IMR-90 (cell line): ENCODE data around the gene PRSS23. TPM values are rescaled to one million over a fixed set of nuclear protein-coding genes. Genes with fewer than 3 reads are reported as not detected.

Experiments
- ATAC-seq: fragments of 200-7000 bp; cut with Tn5 transposase; 2 replicates; pipeline ENCODE4 v1.9.1; 2020; ENCODE audit warnings: low read depth, mild to moderate bottlenecking, moderate library complexity
- BruUV-seq: library from RNA; stranded (reverse); fragments of 400-500 nt; replicated peaks from 2 replicates; lab custom pipeline; 2021; lab: Mats Ljungman, UMichigan
- CTCF ChIA-PET: fragments of 300-600 bp; formaldehyde crosslinking; extraction: SDS; loops from one replicate; lab custom pipeline; 2021; ENCODE audit warnings: antibody characterized with exemption; lab: Yijun Ruan, JAX
- POLR2A ChIA-PET: fragments of 300-600 bp; sonication (Branson Sonifier 250); formaldehyde crosslinking; loops from one replicate; lab custom pipeline; 2022; ENCODE audit warnings: antibody characterized with exemption; ENCODE audit not compliant: unreplicated experiment; lab: Charles Lee
- DNase-seq: peaks from one replicate; pipeline ENCODE4 v3.0.0; 2013
- H2AFZ ChIP-seq: replicated peaks from 2 replicates; pipeline ENCODE3; 2013; ENCODE audit warnings: low read length, mild to moderate bottlenecking; ENCODE audit not compliant: poor library complexity
- H2AK5ac ChIP-seq: 2 replicates; pipeline ENCODE4 v1.6.1; 2013; ENCODE audit warnings: low read depth, low read length, inconsistent platforms
- H2AK9ac ChIP-seq: replicated peaks from 2 replicates; pipeline ENCODE3; 2013; ENCODE audit warnings: mild to moderate bottlenecking, low read depth, low read length, moderate library complexity; ENCODE audit not compliant: poor library complexity
- H2BK120ac ChIP-seq: 2 replicates; pipeline ENCODE4 v1.6.1; 2013; ENCODE audit warnings: low read depth, low read length, inconsistent platforms
- H2BK15ac ChIP-seq: 3 replicates; pipeline ENCODE4 v1.6.1; 2013; ENCODE audit warnings: low read depth, low read length, inconsistent platforms
- H2BK20ac ChIP-seq: 2 replicates; pipeline ENCODE4 v1.6.1; 2013; ENCODE audit warnings: low read depth, mild to moderate bottlenecking, inconsistent platforms, low read length, moderate library complexity
- H2BK5ac ChIP-seq: 2 replicates; pipeline ENCODE4 v1.6.1; 2013; ENCODE audit warnings: mild to moderate bottlenecking, low read depth, low read length, inconsistent platforms; ENCODE audit not compliant: poor library complexity, severe bottlenecking
- H3K14ac ChIP-seq: replicated peaks from 2 replicates; pipeline ENCODE4 v1.6.1; 2013; ENCODE audit warnings: low read depth, low read length, inconsistent platforms
- H3K18ac ChIP-seq: 2 replicates; pipeline ENCODE4 v1.6.1; 2013; ENCODE audit warnings: low read depth, low read length, control low read depth
- H3K23ac ChIP-seq: 2 replicates; pipeline ENCODE4 v1.6.1; 2013; ENCODE audit warnings: low read depth, low read length, inconsistent platforms
- H3K27ac ChIP-seq: 2 replicates; pipeline ENCODE4 v1.5.1; 2013; ENCODE audit warnings: mild to moderate bottlenecking, control low read depth, low read length; ENCODE audit not compliant: insufficient read depth
- H3K27me3 ChIP-seq: 2 replicates; pipeline ENCODE4 v1.6.1; 2013; ENCODE audit warnings: low read length; ENCODE audit not compliant: control insufficient read depth, insufficient read depth
- H3K36me3 ChIP-seq: 2 replicates; pipeline ENCODE4 v1.6.1; 2013; ENCODE audit warnings: low read length, mixed read lengths; ENCODE audit not compliant: control insufficient read depth, insufficient read depth
- H3K4ac ChIP-seq: 2 replicates; pipeline ENCODE4 v1.6.1; 2013; ENCODE audit warnings: low read depth, low read length, inconsistent platforms
- H3K4me1 ChIP-seq: 2 replicates; pipeline ENCODE4 v1.6.1; 2013; ENCODE audit warnings: low read length, mixed read lengths; ENCODE audit not compliant: control insufficient read depth, insufficient read depth
- H3K4me2 ChIP-seq: 2 replicates; pipeline ENCODE4 v1.6.1; 2013; ENCODE audit warnings: low read depth, mild to moderate bottlenecking, control low read depth, low read length, moderate library complexity
- H3K4me3 ChIP-seq: 2 replicates; pipeline ENCODE4 v1.5.1; 2013; ENCODE audit warnings: low read depth, mild to moderate bottlenecking, control low read depth, low read length, moderate library complexity; ENCODE audit not compliant: insufficient read depth
- H3K56ac ChIP-seq: 2 replicates; pipeline ENCODE4 v1.6.1; 2013; ENCODE audit warnings: low read length, inconsistent platforms; ENCODE audit not compliant: insufficient read depth; ENCODE audit errors: extremely low read depth
- H3K79me1 ChIP-seq, 2 experiments: 2 replicates each; pipeline ENCODE4 v1.6.1; 2013; ENCODE audit warnings: low read length in 2 of 2, inconsistent platforms in 1 of 2, low read depth in 1 of 2
- H3K9ac ChIP-seq: 2 replicates; pipeline ENCODE4 v1.6.1; 2013; ENCODE audit warnings: low read depth, low read length, control low read depth
- H3K9me1 ChIP-seq: 2 replicates; pipeline ENCODE4 v1.6.1; 2013; ENCODE audit warnings: low read length, inconsistent platforms; ENCODE audit not compliant: insufficient read depth
- H3K9me3 ChIP-seq: 2 replicates; pipeline ENCODE4 v1.6.1; 2013; ENCODE audit warnings: low read length; ENCODE audit not compliant: control insufficient read depth, insufficient read depth
- H4K20me1 ChIP-seq: 2 replicates; pipeline ENCODE4 v1.6.1; 2013; ENCODE audit warnings: low read length, inconsistent platforms; ENCODE audit not compliant: insufficient read depth
- H4K5ac ChIP-seq: 2 replicates; pipeline ENCODE4 v1.6.1; 2013; ENCODE audit warnings: mild to moderate bottlenecking, low read depth, low read length, control low read depth
- H4K8ac ChIP-seq, 2 experiments: 2 replicates each; pipeline ENCODE4 v1.6.1; 2013; ENCODE audit warnings: low read depth in 2 of 2, low read length in 2 of 2, control low read depth in 1 of 2, inconsistent platforms in 1 of 2
- H4K91ac ChIP-seq: 2 replicates; pipeline ENCODE4 v1.6.1; 2013; ENCODE audit warnings: low read depth, low read length, inconsistent platforms; ENCODE audit not compliant: insufficient read depth
- BHLHE40 ChIP-seq: fragments of 150-350 bp; IDR thresholded peaks from 2 replicates; pipeline ENCODE4 v1.6.1; 2016; ENCODE audit warnings: mild to moderate bottlenecking, low read depth, low read length
- CHD1 ChIP-seq: IDR thresholded peaks from 2 replicates; pipeline ENCODE4 v1.6.1; 2012; ENCODE audit warnings: low read depth, low read length, improper control_type of control experiment
- CTCF ChIP-seq: conservative IDR thresholded peaks from 2 replicates; pipeline ENCODE4 v1.5.1; 2012; ENCODE audit warnings: mild to moderate bottlenecking, low read depth, low read length, improper control_type of control experiment
- FOS ChIP-seq: fragments of 150-350 bp; IDR thresholded peaks from 2 replicates; pipeline ENCODE4 v1.6.1; 2016; ENCODE audit warnings: low read depth, low read length
- MAFK ChIP-seq: IDR thresholded peaks from 2 replicates; pipeline ENCODE4 v1.6.1; 2012; ENCODE audit warnings: low read depth, low read length, improper control_type of control experiment
- MAZ ChIP-seq: IDR thresholded peaks from 2 replicates; pipeline ENCODE4 v1.6.1; 2012; ENCODE audit warnings: low read depth, mild to moderate bottlenecking, low read length, improper control_type of control experiment, moderate library complexity, borderline replicate concordance
- MXI1 ChIP-seq: IDR thresholded peaks from 2 replicates; pipeline ENCODE4 v1.6.1; 2012; ENCODE audit warnings: low read depth, mild to moderate bottlenecking, low read length, moderate library complexity, borderline replicate concordance
- NFE2L2 ChIP-seq: fragments of 150-350 bp; IDR thresholded peaks from 2 replicates; pipeline ENCODE4 v1.6.1; 2016; ENCODE audit warnings: low read depth, mild to moderate bottlenecking, low read length
- RAD21 ChIP-seq: IDR thresholded peaks from 2 replicates; pipeline ENCODE4 v1.6.1; 2012; ENCODE audit warnings: low read length, improper control_type of control experiment
- RFX5 ChIP-seq: IDR thresholded peaks from 2 replicates; pipeline ENCODE4 v1.8.0; 2012; ENCODE audit warnings: low read depth, mild to moderate bottlenecking, low read length, moderate library complexity
- SMC3 ChIP-seq: fragments of 150-350 bp; IDR thresholded peaks from 2 replicates; pipeline ENCODE4 v1.6.1; 2016; ENCODE audit warnings: low read depth, mild to moderate bottlenecking, antibody characterized with exemption, low read length, moderate library complexity
- WGBS, 2 experiments: methylation state at CpG; one replicate each; pipeline versions ENCODE4 v1.1.5 to v1.1.7; 2013; ENCODE audit warnings: missing lambda C conversion rate in 2 of 2; ENCODE audit not compliant: insufficient read length in 1 of 2; ENCODE audit errors: extremely low coverage in 2 of 2; 5-methylcytosine and 5-hydroxymethylcytosine counted together
- dilution Hi-C: fragments of 300-500 bp; cut with HindIII; formaldehyde crosslinking; loops from one replicate; pipeline ENCODE4 v1.14.3; 2018; ENCODE audit warnings: low sequenced_read_pairs; ENCODE audit not compliant: unreplicated experiment
- in situ Hi-C: fragments of 300-500 bp; cut with MboI; formaldehyde crosslinking; loops from 3 replicates; pipeline ENCODE4 v1.14.3; 2019; ENCODE audit warnings: low sequenced_read_pairs, inconsistent platforms, mixed read lengths
- intact Hi-C: fragments of 100-400 bp; cut with micrococcal nuclease; formaldehyde crosslinking; loops from 2 replicates; pipeline ENCODE4 v1.10.0; 2022
- polyA plus RNA-seq, 3 experiments: library from polyadenylated mRNA; depleted of rRNA; stranded (reverse); fragments of >200 nt; gene quantifications; 2 replicates each; pipeline ENCODE4 v1.2.3, GENCODE V29; 2012; ENCODE audit warnings: low replicate concordance in 1 of 3
- total RNA-seq: library from RNA; depleted of rRNA; stranded (reverse); fragments of >200 nt; gene quantifications from 2 replicates; pipeline ENCODE4 v1.2.3, GENCODE V29; 2012

Gene PRSS23
- total and polyA plus RNA-seq, 2 of the 4 experiments (the other 2 are of a cell fraction) = 100 to 199 TPM

GRCh38 chr11:86773513-86774252 lies 26.7 kb upstream of the PRSS23 start:
- H3K9me1 ChIP-seq = no peaks in the 10 kb centered on the region
- no peak overlapping the region for H2AFZ ChIP-seq
- no peak overlapping the region for H2BK5ac ChIP-seq
- H3K4me2 ChIP-seq = no peak overlapping the region
- no peaks in the 10 kb centered on the region for H4K20me1 ChIP-seq
- dilution Hi-C loops (no loop called here), intact Hi-C loops (no loop called here), in situ Hi-C loops (no loop called here)
- no peak overlapping the region for H3K14ac ChIP-seq
- POLR2A ChIA-PET = no interaction called here
- no peaks in the 10 kb centered on the region for H3K27me3 ChIP-seq
- no peak overlapping the region for H2AK9ac ChIP-seq
- TF ChIP-seq SMC3 (no peak), FOS (no peak), RFX5 (no peak), NFE2L2 (no peak), MAFK (no peak), MXI1 (no peak), CHD1 (no peak), BHLHE40 (no peak), MAZ (no peak), CTCF (no peak), RAD21 (no peak)
- H3K4ac ChIP-seq = no peak overlapping the region
- no peak overlapping the region for H2BK15ac ChIP-seq
- H3K18ac ChIP-seq = no peak overlapping the region
- no peaks in the 10 kb centered on the region for H3K36me3 ChIP-seq
- no peak overlapping the region for H3K27ac ChIP-seq
- H2BK120ac ChIP-seq = no peak overlapping the region
- H2BK20ac ChIP-seq = no peak overlapping the region
- no peak overlapping the region for H3K23ac ChIP-seq
- H3K4me1 ChIP-seq = no peaks in the 10 kb centered on the region; the same call in 1 of the 2 replicates
- no peak overlapping the region for H3K4me3 ChIP-seq
- H3K56ac ChIP-seq = no peak overlapping the region
- H4K5ac ChIP-seq = no peak overlapping the region
- BruUV-seq = no TSS peak
- no peak overlapping the region for H3K9ac ChIP-seq
- H4K8ac ChIP-seq = no peak overlapping the region
- no peak overlapping the region for H4K91ac ChIP-seq
- CTCF ChIA-PET = no interaction called here
- WGBS, 2 experiments = 60% methylated on average over 1 of the region's 3 CpGs; no CpG with 5 or more reads in 1 of the 2 experiments
- DNase-seq = no peak
- no peak overlapping the region for H2AK5ac ChIP-seq
- ATAC-seq = peak; percentile 40
- H3K79me1 ChIP-seq = no peaks in the 10 kb centered on the region
- H3K9me3 ChIP-seq = no peaks in the 10 kb centered on the region
